ENCODE measurements around the gene N4BP2L2. TPM values are rescaled to one million over a fixed set of nuclear protein-coding genes. Genes with fewer than 3 reads are reported as not detected.

N4BP2L2 gene
- polyA plus RNA-seq, 2 donors = 30.7 to 37.5 TPM

DNA sequence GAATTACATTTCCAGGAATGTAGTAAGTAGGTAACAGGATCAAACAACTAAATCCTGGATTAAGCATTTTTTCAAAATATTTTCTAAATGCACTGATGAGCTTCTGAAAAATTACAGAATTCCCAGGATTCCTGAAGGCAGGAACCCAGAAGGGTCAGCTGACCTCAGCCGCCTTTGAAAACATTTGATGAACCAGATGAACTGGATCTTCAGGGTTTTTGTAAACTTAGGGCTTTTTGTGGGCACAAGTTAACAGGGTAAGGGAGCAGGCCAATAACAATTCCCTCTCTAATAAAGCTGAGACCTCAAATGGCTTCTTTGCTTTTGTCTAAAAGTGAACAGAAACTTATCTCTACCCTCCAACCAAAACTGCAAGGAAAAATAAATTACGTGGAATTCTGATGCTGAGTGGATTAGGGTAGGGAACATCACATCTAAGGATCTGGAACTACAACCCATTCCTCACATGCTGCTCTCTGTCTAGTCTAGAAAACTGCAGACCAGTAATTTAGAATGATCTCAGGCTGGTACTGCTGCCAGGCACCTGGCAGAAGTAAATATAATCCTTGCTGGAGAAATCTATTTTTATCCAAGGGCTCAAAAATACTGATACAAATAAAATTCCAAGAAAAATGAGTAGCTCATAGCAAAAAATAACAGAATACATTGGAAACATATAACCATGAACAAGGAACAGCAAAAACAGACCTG, 62.4 kb downstream of the N4BP2L2 start:
- 52 to 76% methylated on average over 2 of the region's 2 CpGs for WGBS, 2 donors
- Histone ChIP-seq H3K36me3 (ENCODE audit: control insufficient read depth in 2 of 2, insufficient read depth in 2 of 2, low read length in 1 of 2) (peaks cover 0 to 2% of the 10 kb centered on the region in 2 donors), H3K27me3 (ENCODE audit: control insufficient read depth in 1 of 2, insufficient read depth in 2 of 2, low read length in 2 of 2) (no peaks in the 10 kb centered on the region), H3K27ac (ENCODE audit: low read depth in 2 of 2, low read length in 1 of 2) (no peak overlapping the region), H3K9me3 (ENCODE audit: control insufficient read depth in 2 of 2, insufficient read depth in 1 of 2, low read depth in 1 of 2, low read length in 1 of 2) (no peaks in the 10 kb centered on the region), H3K4me1 (ENCODE audit: control insufficient read depth in 2 of 2, insufficient read depth in 2 of 2, low read length in 1 of 2) (peaks cover 0 to 1% of the 10 kb centered on the region in 2 donors), H3K4me3 (ENCODE audit: low read depth in 1 of 2, low read length in 2 of 2) (no peak overlapping the region)

DNA sequence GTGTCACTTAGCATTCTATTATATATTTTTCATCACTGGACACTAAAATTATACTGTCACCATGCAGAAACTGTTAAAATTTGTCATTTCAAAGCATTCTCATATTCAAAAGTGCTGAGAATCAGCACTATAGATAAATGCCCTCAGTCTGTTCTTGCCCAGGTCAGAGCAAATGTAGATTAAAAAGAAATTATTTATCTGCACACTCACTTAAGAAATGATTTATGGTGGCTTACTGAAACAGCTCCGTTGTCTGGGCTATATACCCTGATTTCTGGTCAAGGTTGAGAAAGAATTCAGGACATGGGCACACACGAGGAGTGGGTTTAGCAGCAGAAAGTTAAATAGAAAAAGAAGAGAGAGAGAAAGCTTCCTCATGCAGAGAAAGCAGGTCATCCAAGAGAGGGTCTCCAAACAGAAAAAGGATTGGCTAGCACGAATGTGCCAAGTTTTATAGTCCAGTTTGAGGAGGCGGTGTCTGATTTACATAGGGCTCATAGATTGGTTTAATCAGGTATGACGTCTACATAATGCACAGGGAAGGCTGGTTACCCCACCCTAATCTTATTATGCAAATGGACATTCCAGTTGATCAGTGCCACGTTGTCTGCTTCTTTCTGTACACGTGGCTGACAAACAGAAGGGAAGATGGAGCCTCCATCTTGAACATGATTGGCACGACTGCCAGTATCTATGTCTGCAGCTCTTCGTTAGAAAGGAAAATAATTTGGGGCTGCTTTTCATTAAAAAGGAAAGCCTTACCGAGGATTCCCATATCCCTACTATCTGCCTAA, 63.4 kb downstream of the N4BP2L2 start:
- H3K9me3 ChIP-seq (ENCODE audit: control insufficient read depth in 2 of 2, insufficient read depth in 1 of 2, low read depth in 1 of 2, low read length in 1 of 2) = no peaks in the 10 kb centered on the region
- H3K27me3 ChIP-seq (ENCODE audit: control insufficient read depth in 1 of 2, insufficient read depth in 2 of 2, low read length in 2 of 2) = no peaks in the 10 kb centered on the region
- peaks cover 0 to 1% of the 10 kb centered on the region in 2 donors for H3K4me1 ChIP-seq (ENCODE audit: control insufficient read depth in 2 of 2, insufficient read depth in 2 of 2, low read length in 1 of 2)
- no peak overlapping the region for H3K4me3 ChIP-seq (ENCODE audit: low read depth in 1 of 2, low read length in 2 of 2)
- 79 to 81% methylated on average over 10 of the region's 10 CpGs for WGBS, 2 donors
- peaks cover 0 to 5% of the 10 kb centered on the region in 2 donors for H3K36me3 ChIP-seq (ENCODE audit: control insufficient read depth in 2 of 2, insufficient read depth in 2 of 2, low read length in 1 of 2)
- H3K27ac ChIP-seq (ENCODE audit: low read depth in 2 of 2, low read length in 1 of 2) = no peak overlapping the region

DNA sequence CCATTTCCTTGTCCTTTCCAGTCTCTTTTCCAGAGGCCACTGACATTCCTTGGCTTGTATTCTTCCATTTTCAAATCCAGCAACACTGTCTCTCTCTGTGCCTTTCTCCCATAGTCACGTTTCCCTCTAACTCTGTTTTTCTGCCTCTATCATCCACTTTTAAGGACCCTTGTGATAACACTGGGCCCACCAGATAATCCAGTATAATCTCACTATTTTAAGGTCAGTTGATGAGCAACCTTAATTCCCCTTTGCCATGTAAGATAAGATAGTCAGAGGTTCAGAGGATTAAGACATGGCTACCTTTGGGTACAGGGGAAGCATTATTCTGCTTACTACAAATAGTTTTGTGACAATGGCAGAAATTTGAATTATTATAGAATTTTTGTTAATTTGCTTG, 64.9 kb downstream of the N4BP2L2 start:
- Histone ChIP-seq H3K9me3 (ENCODE audit: control insufficient read depth in 2 of 2, insufficient read depth in 1 of 2, low read depth in 1 of 2, low read length in 1 of 2) (no peaks in the 10 kb centered on the region), H3K27ac (ENCODE audit: low read depth in 2 of 2, low read length in 1 of 2) (no peak overlapping the region), H3K4me3 (ENCODE audit: low read depth in 1 of 2, low read length in 2 of 2) (no peak overlapping the region), H3K27me3 (ENCODE audit: control insufficient read depth in 1 of 2, insufficient read depth in 2 of 2, low read length in 2 of 2) (no peaks in the 10 kb centered on the region), H3K36me3 (ENCODE audit: control insufficient read depth in 2 of 2, insufficient read depth in 2 of 2, low read length in 1 of 2) (peaks cover 0 to 5% of the 10 kb centered on the region in 2 donors), H3K4me1 (ENCODE audit: control insufficient read depth in 2 of 2, insufficient read depth in 2 of 2, low read length in 1 of 2) (peaks cover 0 to 1% of the 10 kb centered on the region in 2 donors)
- 84 to 86% methylated on average over 1 of the region's 1 CpG for WGBS, 2 donors

DNA sequence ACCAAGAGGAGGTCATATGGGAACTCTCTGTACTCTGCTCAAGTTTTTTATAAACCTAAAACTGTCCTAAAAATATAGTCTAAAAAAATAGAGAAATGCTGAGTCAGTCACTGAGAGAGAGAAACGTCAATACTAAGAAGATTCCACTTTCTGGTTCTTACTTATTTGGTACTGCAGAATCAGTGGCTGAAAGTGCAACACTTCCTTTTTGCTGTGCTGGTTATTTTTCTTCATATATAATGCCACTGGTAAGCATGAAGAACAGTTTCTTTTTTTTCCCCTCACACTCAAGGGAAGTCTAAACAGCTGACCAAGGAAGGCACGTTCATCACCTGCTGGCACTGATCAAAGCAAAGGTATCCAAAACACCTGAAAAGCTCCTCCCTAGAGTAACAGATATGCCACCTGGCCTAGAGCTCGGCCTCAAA, 66.4 kb downstream of the N4BP2L2 start:
- peaks cover 0 to 5% of the 10 kb centered on the region in 2 donors for H3K36me3 ChIP-seq (ENCODE audit: control insufficient read depth in 2 of 2, insufficient read depth in 2 of 2, low read length in 1 of 2)
- H3K27me3 ChIP-seq (ENCODE audit: control insufficient read depth in 1 of 2, insufficient read depth in 2 of 2, low read length in 2 of 2) = no peaks in the 10 kb centered on the region
- WGBS, 2 donors = 48 to 58% methylated on average over 3 of the region's 3 CpGs
- no peak overlapping the region for H3K4me3 ChIP-seq (ENCODE audit: low read depth in 1 of 2, low read length in 2 of 2)
- H3K9me3 ChIP-seq (ENCODE audit: control insufficient read depth in 2 of 2, insufficient read depth in 1 of 2, low read depth in 1 of 2, low read length in 1 of 2) = no peaks in the 10 kb centered on the region
- H3K4me1 ChIP-seq (ENCODE audit: control insufficient read depth in 2 of 2, insufficient read depth in 2 of 2, low read length in 1 of 2) = peaks cover 0 to 1% of the 10 kb centered on the region in 2 donors
- H3K27ac ChIP-seq (ENCODE audit: low read depth in 2 of 2, low read length in 1 of 2) = no peak overlapping the region

DNA sequence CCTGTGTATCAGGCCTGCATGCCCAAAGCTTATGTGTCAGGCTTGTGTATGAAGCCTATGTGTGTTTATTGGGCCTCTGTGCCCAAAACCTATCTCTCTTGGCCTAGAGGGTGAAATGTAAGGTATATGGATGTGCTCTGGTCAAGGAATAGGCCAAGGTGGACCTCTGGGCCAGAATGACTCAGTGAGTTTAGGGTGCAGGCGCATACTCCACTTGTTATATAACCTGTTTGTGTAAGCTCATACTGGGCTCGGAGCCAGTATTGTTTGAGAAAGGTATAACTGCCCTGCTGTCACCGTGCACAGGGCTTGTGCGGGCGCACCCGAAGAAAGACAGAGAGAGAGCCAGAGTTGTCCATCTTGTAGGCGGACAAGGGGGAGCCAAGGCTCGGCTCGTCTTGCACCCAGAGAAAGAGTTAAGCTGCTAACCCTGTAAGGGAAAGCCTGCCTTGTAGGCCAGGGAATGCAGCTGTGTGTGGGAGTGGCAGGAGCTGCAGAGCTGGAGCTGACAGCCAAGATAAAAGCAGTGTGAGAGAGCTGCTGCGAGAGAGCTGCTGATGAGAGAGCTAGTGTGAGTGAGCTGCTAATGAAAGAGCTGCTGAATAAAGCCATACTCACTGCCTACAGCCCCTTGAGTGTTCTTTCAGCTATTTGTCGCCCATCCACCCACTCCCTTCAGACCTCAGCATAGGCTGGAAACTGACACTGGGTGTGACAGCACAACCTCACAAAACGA, 67.2 kb downstream of the N4BP2L2 start:
- H3K4me3 ChIP-seq (ENCODE audit: low read depth in 1 of 2, low read length in 2 of 2) = no peak overlapping the region
- 68 to 69% methylated on average over 12 of the region's 12 CpGs for WGBS, 2 donors
- no peaks in the 10 kb centered on the region for H3K9me3 ChIP-seq (ENCODE audit: control insufficient read depth in 2 of 2, insufficient read depth in 1 of 2, low read depth in 1 of 2, low read length in 1 of 2)
- no peaks in the 10 kb centered on the region for H3K27me3 ChIP-seq (ENCODE audit: control insufficient read depth in 1 of 2, insufficient read depth in 2 of 2, low read length in 2 of 2)
- H3K36me3 ChIP-seq (ENCODE audit: control insufficient read depth in 2 of 2, insufficient read depth in 2 of 2, low read length in 1 of 2) = peaks cover 0 to 3% of the 10 kb centered on the region in 2 donors
- no peak overlapping the region for H3K27ac ChIP-seq (ENCODE audit: low read depth in 2 of 2, low read length in 1 of 2)
- H3K4me1 ChIP-seq (ENCODE audit: control insufficient read depth in 2 of 2, insufficient read depth in 2 of 2, low read length in 1 of 2) = peaks cover 0 to 1% of the 10 kb centered on the region in 2 donors

DNA sequence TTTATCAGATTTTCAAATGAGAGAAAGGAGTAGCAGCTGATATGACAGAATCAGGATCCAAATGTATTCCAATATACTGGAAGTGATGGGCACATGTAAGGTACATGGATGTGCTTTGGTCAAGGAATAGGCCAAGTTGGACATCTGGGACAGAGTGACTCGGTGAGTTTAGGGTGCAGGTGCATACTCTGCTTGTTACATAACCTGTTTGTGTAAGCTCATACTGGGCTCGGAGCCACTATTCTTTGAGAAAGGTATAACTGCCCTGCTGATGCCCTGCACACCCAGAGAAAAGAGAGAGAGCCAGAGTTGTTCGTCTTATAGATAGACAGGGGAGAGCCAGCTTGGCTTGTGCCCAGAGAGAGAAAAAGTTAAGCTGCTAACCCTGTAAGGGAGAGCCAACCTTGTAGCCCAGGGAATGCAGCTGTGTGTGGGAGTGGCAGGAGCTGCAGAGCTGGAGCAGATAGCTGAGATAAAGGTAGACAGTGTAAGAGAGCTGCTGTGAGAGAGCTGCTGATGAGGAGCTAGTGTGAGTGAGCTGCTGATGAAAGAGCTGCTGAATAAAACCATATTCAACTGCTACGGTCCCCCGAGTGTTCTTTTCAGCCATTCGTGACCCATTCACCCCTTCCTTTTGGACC, 70.0 kb downstream of the N4BP2L2 start:
- H3K9me3 ChIP-seq (ENCODE audit: control insufficient read depth in 2 of 2, insufficient read depth in 1 of 2, low read depth in 1 of 2, low read length in 1 of 2) = no peaks in the 10 kb centered on the region
- peaks cover 0 to 3% of the 10 kb centered on the region in 2 donors for H3K36me3 ChIP-seq (ENCODE audit: control insufficient read depth in 2 of 2, insufficient read depth in 2 of 2, low read length in 1 of 2)
- peaks cover 0 to 1% of the 10 kb centered on the region in 2 donors for H3K4me1 ChIP-seq (ENCODE audit: control insufficient read depth in 2 of 2, insufficient read depth in 2 of 2, low read length in 1 of 2)
- no peak overlapping the region for H3K27ac ChIP-seq (ENCODE audit: low read depth in 2 of 2, low read length in 1 of 2)
- WGBS, 2 donors = 83% methylated on average over 6 of the region's 6 CpGs
- H3K27me3 ChIP-seq (ENCODE audit: control insufficient read depth in 1 of 2, insufficient read depth in 2 of 2, low read length in 2 of 2) = no peaks in the 10 kb centered on the region
- no peak overlapping the region for H3K4me3 ChIP-seq (ENCODE audit: low read depth in 1 of 2, low read length in 2 of 2)

DNA sequence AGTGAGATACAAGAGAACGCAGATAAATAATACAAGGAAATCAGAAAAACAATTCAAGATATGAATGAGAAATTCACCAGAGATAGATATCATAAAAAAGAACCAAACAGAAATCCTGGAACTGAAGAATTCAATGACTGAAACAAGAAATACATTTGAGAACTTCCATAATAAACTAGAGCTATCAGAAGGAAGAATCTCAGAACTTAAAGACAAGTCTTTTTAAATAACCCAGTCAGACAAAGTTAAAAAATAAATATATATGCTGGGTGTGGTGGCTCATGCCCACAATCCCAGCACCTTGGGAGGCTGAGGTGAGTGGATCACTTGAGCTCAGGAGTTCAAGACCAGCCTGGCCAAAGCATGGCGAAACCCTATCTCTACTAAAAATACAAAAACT, 82.0 kb downstream of the N4BP2L2 start:
- no peaks in the 10 kb centered on the region for H3K36me3 ChIP-seq (ENCODE audit: control insufficient read depth in 2 of 2, insufficient read depth in 2 of 2, low read length in 1 of 2)
- no peaks in the 10 kb centered on the region for H3K27me3 ChIP-seq (ENCODE audit: control insufficient read depth in 1 of 2, insufficient read depth in 2 of 2, low read length in 2 of 2)
- 100% methylated on average over 2 of the region's 2 CpGs for WGBS, 2 donors
- no peaks in the 10 kb centered on the region for H3K9me3 ChIP-seq (ENCODE audit: control insufficient read depth in 2 of 2, insufficient read depth in 1 of 2, low read depth in 1 of 2, low read length in 1 of 2)
- no peak overlapping the region for H3K4me3 ChIP-seq (ENCODE audit: low read depth in 1 of 2, low read length in 2 of 2)
- H3K27ac ChIP-seq (ENCODE audit: low read depth in 2 of 2, low read length in 1 of 2) = no peak overlapping the region
- no peaks in the 10 kb centered on the region for H3K4me1 ChIP-seq (ENCODE audit: control insufficient read depth in 2 of 2, insufficient read depth in 2 of 2, low read length in 1 of 2)

DNA sequence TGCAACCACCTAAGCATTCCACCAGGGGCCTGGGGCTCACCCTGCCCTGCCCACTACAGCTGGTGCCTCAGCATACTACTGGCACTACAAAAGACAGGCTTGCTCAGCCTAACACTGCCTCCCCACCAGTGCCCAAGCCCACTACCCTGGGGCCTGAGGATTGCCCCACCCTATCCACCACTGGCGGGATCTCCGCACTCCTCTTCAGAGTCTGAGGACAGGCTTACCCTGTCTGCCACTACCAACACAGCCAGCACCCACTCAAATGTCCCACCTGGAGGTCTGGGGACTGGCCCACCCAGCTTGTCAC, 83.0 kb downstream of the N4BP2L2 start:
- 98% methylated on average over 2 of the region's 2 CpGs for WGBS, 2 donors

DNA sequence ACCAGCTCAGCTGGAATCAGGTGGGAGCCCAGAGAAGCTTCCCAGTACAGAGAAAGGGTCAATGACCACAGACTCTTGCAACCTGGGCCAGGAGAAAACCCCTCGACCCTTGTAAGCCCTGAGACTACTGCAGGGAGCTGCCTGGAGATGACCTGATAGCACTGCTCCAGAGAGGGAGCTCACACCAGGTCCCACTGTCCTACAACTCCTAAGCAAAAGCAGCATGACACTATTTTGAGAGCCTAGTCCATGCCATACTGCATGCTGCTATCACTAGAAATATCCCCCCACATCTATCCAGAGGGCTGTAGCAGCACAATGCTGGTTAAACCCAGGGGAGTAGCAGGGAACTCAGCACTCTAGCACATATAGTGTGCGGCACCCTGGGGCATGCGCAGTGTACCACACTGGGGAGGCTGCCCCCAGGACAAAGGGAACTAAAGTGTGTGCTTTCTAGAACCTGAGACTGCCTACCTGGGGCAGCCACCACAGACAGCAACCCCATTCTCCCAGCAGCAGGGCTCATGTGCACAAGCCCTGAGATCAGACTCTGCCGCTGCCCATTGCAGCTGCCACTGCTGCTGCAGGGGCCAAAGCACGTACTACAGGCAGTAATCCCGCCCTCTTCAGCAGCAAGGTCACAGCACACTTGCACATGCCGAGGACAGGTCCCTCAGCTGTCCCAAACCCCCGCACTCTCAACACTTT, 83.6 kb downstream of the N4BP2L2 start:
- H3K4me3 ChIP-seq (ENCODE audit: low read depth in 1 of 2, low read length in 2 of 2) = no peak overlapping the region

More for the DNA sequence above, 83.0 kb downstream of the N4BP2L2 start:
- no peaks in the 10 kb centered on the region for H3K9me3 ChIP-seq (ENCODE audit: control insufficient read depth in 2 of 2, insufficient read depth in 1 of 2, low read depth in 1 of 2, low read length in 1 of 2)
- no peak overlapping the region for H3K27ac ChIP-seq (ENCODE audit: low read depth in 2 of 2, low read length in 1 of 2)
- H3K4me1 ChIP-seq (ENCODE audit: control insufficient read depth in 2 of 2, insufficient read depth in 2 of 2, low read length in 1 of 2) = no peaks in the 10 kb centered on the region
- H3K4me3 ChIP-seq (ENCODE audit: low read depth in 1 of 2, low read length in 2 of 2) = no peak overlapping the region
- no peaks in the 10 kb centered on the region for H3K27me3 ChIP-seq (ENCODE audit: control insufficient read depth in 1 of 2, insufficient read depth in 2 of 2, low read length in 2 of 2)
- H3K36me3 ChIP-seq (ENCODE audit: control insufficient read depth in 2 of 2, insufficient read depth in 2 of 2, low read length in 1 of 2) = no peaks in the 10 kb centered on the region

More for the DNA sequence above, 83.6 kb downstream of the N4BP2L2 start:
- Histone ChIP-seq H3K9me3 (ENCODE audit: control insufficient read depth in 2 of 2, insufficient read depth in 1 of 2, low read depth in 1 of 2, low read length in 1 of 2) (no peaks in the 10 kb centered on the region), H3K4me1 (ENCODE audit: control insufficient read depth in 2 of 2, insufficient read depth in 2 of 2, low read length in 1 of 2) (no peaks in the 10 kb centered on the region), H3K27ac (ENCODE audit: low read depth in 2 of 2, low read length in 1 of 2) (no peak overlapping the region), H3K36me3 (ENCODE audit: control insufficient read depth in 2 of 2, insufficient read depth in 2 of 2, low read length in 1 of 2) (no peaks in the 10 kb centered on the region), H3K27me3 (ENCODE audit: control insufficient read depth in 1 of 2, insufficient read depth in 2 of 2, low read length in 2 of 2) (no peaks in the 10 kb centered on the region)
- 88 to 92% methylated on average over 8 of the region's 8 CpGs for WGBS, 2 donors

All from esophagus (tissue), 2 donors.